SK-N-SH (cell line): Measurements from ENCODE around the gene EPDR1. TPM values are rescaled to one million over a fixed set of nuclear protein-coding genes. Genes with fewer than 3 reads are reported as not detected.

Experiments
- CTCF ChIA-PET: fragments of 300-600, 350-600 bp; formaldehyde crosslinking; extraction: SDS; loops from one replicate; lab custom pipeline; 2021; lab: Yijun Ruan, JAX
- POLR2A ChIA-PET: fragments of 350-600 bp; sonication (Branson Sonifier 250); formaldehyde crosslinking; extraction: SDS; loops from one replicate; lab custom pipeline; 2020; ENCODE audit warnings: antibody characterized with exemption, inconsistent platforms; lab: Yijun Ruan, JAX
- DNase-seq: peaks from one replicate; pipeline ENCODE4 v3.0.0; 2012
- H2AFZ ChIP-seq: fragments of 200-600 bp; sonication (generic); 2 replicates; pipeline ENCODE4 v1.8.1; 2016; ENCODE audit warnings: antibody characterized with exemption, mild to moderate bottlenecking, low read depth
- H3F3A ChIP-seq: fragments of 200-600 bp; sonication (generic); replicated peaks from 2 replicates; pipeline ENCODE3; 2016; ENCODE audit warnings: antibody characterized with exemption, mild to moderate bottlenecking; ENCODE audit not compliant: insufficient read depth
- H3K27ac ChIP-seq, 2 experiments: fragments of 200-500 bp in 1 of 2; fragments of 200-600 bp in 1 of 2; sonication (Bioruptor generic) in 1 of 2; sonication (generic), shearing (Covaris generic) in 1 of 2; 2 replicates each; pipeline versions ENCODE4 v1.5.1 to v1.6.1; 2014 to 2016; ENCODE audit warnings: low read depth in 2 of 2, inconsistent platforms in 1 of 2, low read length in 1 of 2, mild to moderate bottlenecking in 1 of 2, mixed read lengths in 1 of 2
- H3K27me3 ChIP-seq: fragments of 200-600 bp; sonication (generic), shearing (Covaris generic); 2 replicates; pipeline ENCODE4 v1.6.1; 2016; ENCODE audit warnings: mixed run types; ENCODE audit not compliant: insufficient read depth
- H3K36me3 ChIP-seq, 2 experiments: fragments of 200-500 bp in 1 of 2; fragments of 200-600 bp in 1 of 2; sonication (Bioruptor generic) in 1 of 2; sonication (generic) in 1 of 2; replicated peaks in 1 of 2; 2 replicates each; pipeline versions ENCODE3 to v1.5.1; 2014 to 2016; ENCODE audit warnings: low read length in 1 of 2, mild to moderate bottlenecking in 1 of 2; ENCODE audit not compliant: insufficient read depth in 2 of 2, control insufficient read depth in 1 of 2
- H3K4me1 ChIP-seq, 2 experiments: fragments of 200-500 bp in 1 of 2; fragments of 200-600 bp in 1 of 2; sonication (Bioruptor generic) in 1 of 2; sonication (generic), shearing (Covaris generic) in 1 of 2; 2 replicates each; pipeline versions ENCODE4 v1.5.1 to v1.6.1; 2014 to 2016; ENCODE audit warnings: low read depth in 1 of 2, low read length in 1 of 2, mixed run types in 1 of 2; ENCODE audit not compliant: insufficient read depth in 2 of 2, control insufficient read depth in 1 of 2
- H3K4me2 ChIP-seq: fragments of 200-600 bp; sonication (generic), shearing (Covaris generic); 2 replicates; pipeline ENCODE4 v1.6.1; 2017; ENCODE audit warnings: mixed run types
- H3K4me3 ChIP-seq, 2 experiments: fragments of 200-500 bp in 1 of 2; fragments of 200-600 bp in 1 of 2; sonication (Bioruptor generic) in 1 of 2; sonication (generic), shearing (Covaris generic) in 1 of 2; 2 replicates each; pipeline versions ENCODE4 v1.5.1 to v1.8.1; 2014 to 2016; ENCODE audit warnings: low read depth in 2 of 2, inconsistent platforms in 1 of 2, low read length in 1 of 2, mild to moderate bottlenecking in 1 of 2, mixed read lengths in 1 of 2, moderate library complexity in 1 of 2
- H3K79me2 ChIP-seq: fragments of 200-600 bp; sonication (generic); 2 replicates; pipeline ENCODE4 v1.8.1; 2017; ENCODE audit warnings: mild to moderate bottlenecking; ENCODE audit not compliant: insufficient read depth
- H3K9ac ChIP-seq: fragments of 200-600 bp; sonication (generic); 2 replicates; pipeline ENCODE4 v1.6.1; 2017; ENCODE audit warnings: mixed run types
- H3K9me2 ChIP-seq: fragments of 200-600 bp; sonication (generic); 2 replicates; pipeline ENCODE4 v1.6.1; 2017; ENCODE audit warnings: mixed run types
- H3K9me3 ChIP-seq: fragments of 200-600 bp; sonication (generic); 2 replicates; pipeline ENCODE4 v1.6.1; 2017; ENCODE audit warnings: mixed run types, mild to moderate bottlenecking, moderate library complexity
- H4K20me1 ChIP-seq: fragments of 200-600 bp; sonication (generic); 2 replicates; pipeline ENCODE4 v1.6.1; 2017; ENCODE audit warnings: mild to moderate bottlenecking, mixed run types; ENCODE audit not compliant: insufficient read depth
- CHD2 ChIP-seq: fragments of 150-350 bp; IDR thresholded peaks from 2 replicates; pipeline ENCODE4 v1.6.1; 2018; ENCODE audit warnings: low read length; ENCODE audit not compliant: partially characterized antibody
- ELF1 ChIP-seq: IDR thresholded peaks from 2 replicates; pipeline ENCODE4 v1.4.0; 2012
- FOSL2 ChIP-seq: IDR thresholded peaks from 2 replicates; pipeline ENCODE4 v1.4.0; 2012; ENCODE audit warnings: low read depth, mild to moderate bottlenecking, moderate library complexity, borderline replicate concordance
- FOXJ3 ChIP-seq: sonication (generic); formaldehyde crosslinking; IDR thresholded peaks from 2 replicates; pipeline ENCODE4 v1.5.1; 2020; ENCODE audit warnings: mild to moderate bottlenecking, missing genetic modification reagents
- FOXM1 ChIP-seq: IDR thresholded peaks from 2 replicates; pipeline ENCODE4 v1.4.0; 2012; ENCODE audit warnings: low read depth, mild to moderate bottlenecking
- GABPA ChIP-seq: IDR thresholded peaks from 2 replicates; pipeline ENCODE4 v1.4.0; 2012; ENCODE audit warnings: low read depth, mild to moderate bottlenecking
- MAX ChIP-seq: IDR thresholded peaks from 2 replicates; pipeline ENCODE4 v1.4.0; 2012; ENCODE audit warnings: low read depth
- MEF2A ChIP-seq: IDR thresholded peaks from 2 replicates; pipeline ENCODE4 v1.4.0; 2012; ENCODE audit warnings: low read depth, borderline replicate concordance
- MXI1 ChIP-seq: IDR thresholded peaks from 2 replicates; pipeline ENCODE4 v1.6.1; 2012; ENCODE audit warnings: mild to moderate bottlenecking, low read depth, low read length, improper control_type of control experiment
- NFIC ChIP-seq: IDR thresholded peaks from 2 replicates; pipeline ENCODE4 v1.4.0; 2012; ENCODE audit warnings: borderline replicate concordance
- PBX3 ChIP-seq: IDR thresholded peaks from 2 replicates; pipeline ENCODE4; 2012
- POLR2AphosphoS5 ChIP-seq: IDR thresholded peaks from 2 replicates; pipeline ENCODE4 v1.6.1; 2012; ENCODE audit warnings: low read depth, low read length
- RXRA ChIP-seq: IDR thresholded peaks from 2 replicates; pipeline ENCODE4 v1.4.0; 2012; ENCODE audit warnings: low read depth, mild to moderate bottlenecking, borderline replicate concordance
- SMC3 ChIP-seq: IDR thresholded peaks from 2 replicates; pipeline ENCODE4 v1.6.1; 2012; ENCODE audit warnings: low read depth, low read length, improper control_type of control experiment
- TAF1 ChIP-seq: IDR thresholded peaks from 2 replicates; pipeline ENCODE4 v1.6.1; 2012; ENCODE audit warnings: low read depth, mild to moderate bottlenecking, low read length, moderate library complexity, borderline replicate concordance
- TEAD4 ChIP-seq: IDR thresholded peaks from 2 replicates; pipeline ENCODE4 v1.4.0; 2012; ENCODE audit warnings: mild to moderate bottlenecking, borderline replicate concordance; ENCODE audit not compliant: insufficient read depth
- USF2 ChIP-seq: fragments of 150-350 bp; IDR thresholded peaks from 2 replicates; pipeline ENCODE4 v1.6.1; 2017; ENCODE audit warnings: antibody characterized with exemption, low read length, low read depth, borderline replicate concordance
- ZBTB33 ChIP-seq: IDR thresholded peaks from 2 replicates; pipeline ENCODE4 v1.4.0; 2012; ENCODE audit warnings: low read depth, borderline replicate concordance
- WGBS: methylation state at CpG from one replicate; pipeline ENCODE4 v1.1.6; 2017; ENCODE audit warnings: low lambda C conversion rate; 5-methylcytosine and 5-hydroxymethylcytosine counted together
- polyA plus RNA-seq, 3 experiments: library from polyadenylated mRNA; depleted of rRNA; stranded (reverse); fragments of >200 nt; gene quantifications; 2 replicates each; pipeline ENCODE4 v1.2.3, GENCODE V29; 2012

Gene EPDR1
- polyA plus RNA-seq, 1 of the 3 experiments (the other 2 are of a cell fraction), result 7.4 TPM

GRCh38 chr7:37894671-37895070 is 25.8 kb upstream of the EPDR1 start:
- TF ChIP-seq MEF2A, result no peak
- TF ChIP-seq MAX, result no peak
- TF ChIP-seq TAF1, result no peak
- TF ChIP-seq MXI1, result no peak
- TF ChIP-seq FOXJ3 (CRISPR knock-in tag), result no peak
- TF ChIP-seq PBX3, result no peak
- TF ChIP-seq USF2, result no peak
- TF ChIP-seq SMC3, result no peak
- no peak for TF ChIP-seq CHD2
- no peak for TF ChIP-seq GABPA
- no peak for TF ChIP-seq TEAD4
- TF ChIP-seq, all 33 proteins: peak for 0
- CTCF ChIA-PET, result interaction anchor here (0.6 to 1.5 kb wide), 3 partner anchors 91 to 660 kb away, joined by 3 to 5 read pairs (median 3); no protein-coding TSS in a partner anchor
- no peak overlapping the region for H2AFZ ChIP-seq
- H3K9me3 ChIP-seq, result no peaks in the 10 kb centered on the region
- H3K4me1 ChIP-seq, result no peaks in the 10 kb centered on the region
- H4K20me1 ChIP-seq, result no peaks in the 10 kb centered on the region
- WGBS, result 53% methylated on average over 3 of the region's 3 CpGs
- H3K27ac ChIP-seq, result no peak overlapping the region
- POLR2A ChIA-PET, result no interaction called here
- no peaks in the 10 kb centered on the region for H3K9me2 ChIP-seq
- no peaks in the 10 kb centered on the region for H3K36me3 ChIP-seq
- no peak overlapping the region for H3K4me2 ChIP-seq
- H3K79me2 ChIP-seq, result no peaks in the 10 kb centered on the region
- DNase-seq, result no peak
- H3K27me3 ChIP-seq, result 0 out of 2 replicates have a peak, but pooled peaks cover 5% of the 10 kb centered on the region
- H3K4me3 ChIP-seq, result no peak overlapping the region
- H3K9ac ChIP-seq, result no peak overlapping the region
- no peaks in the 10 kb centered on the region for H3F3A ChIP-seq

GRCh38 chr7:37899712-37900247 is 20.7 kb upstream of the EPDR1 start:
- H3K4me3 ChIP-seq, result no peak overlapping the region
- POLR2A ChIA-PET, result no interaction called here
- H3K9me2 ChIP-seq, result no peaks in the 10 kb centered on the region
- CTCF ChIA-PET, result interaction anchor here (0.7 to 11.8 kb wide), 11 partner anchors 17 to 692 kb away, joined by 3 to 280 read pairs (median 6); partner anchors contain the start of genes EPDR1 and SFRP4
- H3K27me3 ChIP-seq, result no peaks in the 10 kb centered on the region
- H3K9ac ChIP-seq, result no peak overlapping the region
- no peaks in the 10 kb centered on the region for H3K79me2 ChIP-seq
- no peaks in the 10 kb centered on the region for H3K9me3 ChIP-seq
- no peaks in the 10 kb centered on the region for H3F3A ChIP-seq
- peaks cover 0 to 8% of the 10 kb centered on the region in 2 experiments; a peak in 3 of 4 replicates for H3K4me1 ChIP-seq
- TF ChIP-seq ELF1 (no peak), RXRA (no peak), FOSL2 (no peak), POLR2AphosphoS5 (no peak), MXI1 (no peak), NFIC (no peak), ZBTB33 (no peak), FOXM1 (no peak), CHD2 (no peak)
- no peaks in the 10 kb centered on the region for H3K36me3 ChIP-seq
- H4K20me1 ChIP-seq, result no peaks in the 10 kb centered on the region
- 17% methylated on average over 3 of the region's 3 CpGs for WGBS
- no peak overlapping the region for H3K4me2 ChIP-seq
- DNase-seq, result no peak
- H3K27ac ChIP-seq, result no peak overlapping the region
- H2AFZ ChIP-seq, result no peak overlapping the region
